CD14-positive monocyte (primary cell): ENCODE results near the gene RAI2. TPM values are rescaled to one million over a fixed set of nuclear protein-coding genes. Genes with fewer than 3 reads are reported as not detected.

ENCODE experiments used
- DNase-seq, 3 donors: peaks; one replicate each; pipeline ENCODE4 v3.0.0-alpha.2; 2011 to 2022
- H2AFZ ChIP-seq: 2 replicates; pipeline ENCODE4 v1.6.0; 2012; ENCODE audit warnings: mild to moderate bottlenecking, low read depth, low read length, inconsistent platforms; ENCODE audit not compliant: insufficient read depth, poor library complexity, severe bottlenecking
- H3K27ac ChIP-seq, 2 donors: 1 replicate in 1 of 2; 2 replicates in 1 of 2; pipeline ENCODE4 v1.5.1; 2012 to 2013; ENCODE audit warnings: low read length in 2 of 2, control low read depth in 1 of 2, inconsistent platforms in 1 of 2, low read depth in 1 of 2, mild to moderate bottlenecking in 1 of 2
- H3K27me3 ChIP-seq, 2 donors: one replicate each; pipeline versions ENCODE4 v1.6.0 to v1.6.1; 2011 to 2013; ENCODE audit warnings: low read length in 2 of 2; ENCODE audit not compliant: control insufficient read depth in 2 of 2, insufficient read depth in 2 of 2
- H3K36me3 ChIP-seq, 2 donors: replicated peaks in 1 of 2; 1 replicate in 1 of 2; 2 replicates in 1 of 2; pipeline versions ENCODE4 v1.5.1 to v1.6.1; 2012 to 2013; ENCODE audit warnings: low read length in 2 of 2, control low read depth in 1 of 2, inconsistent platforms in 1 of 2, mild to moderate bottlenecking in 1 of 2; ENCODE audit not compliant: insufficient read depth in 2 of 2, control insufficient read depth in 1 of 2
- H3K4me1 ChIP-seq, 2 donors: 1 replicate in 1 of 2; 2 replicates in 1 of 2; pipeline versions ENCODE4 v1.5.1 to v1.6.1; 2012 to 2013; ENCODE audit warnings: low read length in 2 of 2, control low read depth in 1 of 2, inconsistent platforms in 1 of 2, mild to moderate bottlenecking in 1 of 2, moderate library complexity in 1 of 2; ENCODE audit not compliant: insufficient read depth in 2 of 2, control insufficient read depth in 1 of 2
- H3K4me2 ChIP-seq: replicated peaks from 2 replicates; pipeline ENCODE3; 2012; ENCODE audit warnings: low read length, moderate library complexity, mild to moderate bottlenecking; ENCODE audit not compliant: poor library complexity, severe bottlenecking; ENCODE audit errors: extremely low read depth
- H3K4me3 ChIP-seq, 3 experiments: fragments of 200-600 bp in 1 of 3; sonication (generic) in 1 of 3; replicated peaks in 1 of 3; 1 replicate in 2 of 3; 2 replicates in 1 of 3; pipeline ENCODE4 v1.5.1; 2011 to 2013; ENCODE audit warnings: low read length in 3 of 3, mild to moderate bottlenecking in 3 of 3, control low read depth in 2 of 3, low read depth in 2 of 3, inconsistent platforms in 1 of 3, moderate library complexity in 1 of 3
- H3K79me2 ChIP-seq: 2 replicates; pipeline ENCODE4 v1.6.0; 2012; ENCODE audit warnings: mild to moderate bottlenecking, control low read depth, inconsistent platforms, low read length, moderate library complexity; ENCODE audit not compliant: insufficient read depth
- H3K9ac ChIP-seq: 2 replicates; pipeline ENCODE4 v1.6.0; 2017; ENCODE audit warnings: low read length, mild to moderate bottlenecking; ENCODE audit not compliant: insufficient read depth, poor library complexity, severe bottlenecking
- H3K9me3 ChIP-seq, 2 donors: replicated peaks in 1 of 2; 1 replicate in 1 of 2; 2 replicates in 1 of 2; pipeline versions ENCODE4 v1.5.1 to v1.6.1; 2012 to 2013; ENCODE audit warnings: low read length in 2 of 2, control low read depth in 1 of 2; ENCODE audit not compliant: control insufficient read depth in 1 of 2, insufficient read depth in 1 of 2
- H4K20me1 ChIP-seq: 2 replicates; pipeline ENCODE4 v1.6.0; 2012; ENCODE audit warnings: mild to moderate bottlenecking, low read length, control low read depth, moderate library complexity; ENCODE audit not compliant: insufficient read depth
- H3K27ac Mint-ChIP-seq, 7 donors: one replicate each; pipeline ENCODE4 v1.8.0; 2020; ENCODE audit warnings: mild to moderate bottlenecking in 7 of 7, mixed read lengths in 7 of 7, moderate library complexity in 6 of 7, inconsistent platforms in 2 of 7
- H3K27me3 Mint-ChIP-seq, 3 donors: one replicate each; pipeline ENCODE4 v1.8.0; 2021 to 2022; ENCODE audit warnings: low read depth in 3 of 3, mild to moderate bottlenecking in 3 of 3, mixed read lengths in 3 of 3, moderate library complexity in 3 of 3, inconsistent platforms in 1 of 3
- H3K36me3 Mint-ChIP-seq, 2 donors: one replicate each; pipeline ENCODE4 v1.8.0; 2020; ENCODE audit warnings: mixed read lengths in 2 of 2, inconsistent platforms in 1 of 2, mild to moderate bottlenecking in 1 of 2
- H3K4me1 Mint-ChIP-seq: one replicate; pipeline ENCODE4 v1.8.0; 2020; ENCODE audit warnings: mild to moderate bottlenecking, mixed read lengths
- H3K4me3 Mint-ChIP-seq, 2 donors: one replicate each; pipeline ENCODE4 v1.8.0; 2020; ENCODE audit warnings: mild to moderate bottlenecking in 2 of 2, mixed read lengths in 2 of 2, moderate library complexity in 1 of 2
- H3K9me3 Mint-ChIP-seq, 7 donors: one replicate each; pipeline ENCODE4 v1.8.0; 2020 to 2022; ENCODE audit warnings: mixed read lengths in 7 of 7, mild to moderate bottlenecking in 6 of 7, moderate library complexity in 6 of 7, inconsistent platforms in 2 of 7
- CTCF ChIP-seq: fragments of 200-600 bp; IDR thresholded peaks from one replicate; pipeline ENCODE4 v1.8.0; 2022; ENCODE audit warnings: antibody characterized with exemption, mild to moderate bottlenecking
- WGBS: methylation state at CpG from one replicate; pipeline ENCODE4 v1.1.5; 2013; ENCODE audit warnings: missing lambda C conversion rate; ENCODE audit not compliant: insufficient coverage; 5-methylcytosine and 5-hydroxymethylcytosine counted together
- intact Hi-C, 2 donors: fragments of 100-400 bp; cut with micrococcal nuclease; formaldehyde crosslinking; loops; one replicate each; pipeline versions ENCODE4 v1.15.0 to v1.15.1; 2023
- polyA plus RNA-seq, 3 donors: library from polyadenylated mRNA; depleted of rRNA in 1 of 3; unstranded in 2 of 3; stranded (reverse) in 1 of 3; fragments of 300-500 nt in 2 of 3; fragments of >200 nt in 1 of 3; fragmentation: Illumina TruSeq in 2 of 3; gene quantifications; 1 replicate in 2 of 3; 2 replicates in 1 of 3; pipeline ENCODE4 v1.2.3, GENCODE V29; 2012 to 2021

The RAI2 gene
- polyA plus RNA-seq, 3 donors = not detected

- H4K20me1 ChIP-seq = no peaks in the 10 kb centered on the region
- intact Hi-C loops = no loop called here
- TF ChIP-seq CTCF = no peak
- H3K4me3 Mint-ChIP-seq = peak overlapping the region; percentile 34 to 72
- WGBS = 0% methylated on average over 7 of the region's 23 CpGs
- H3K36me3 ChIP-seq = no peaks in the 10 kb centered on the region
- H3K4me1 ChIP-seq = no peaks in the 10 kb centered on the region
- H3K9me3 ChIP-seq = peaks cover 0 to 4% of the 10 kb centered on the region in 2 donors
- no peak overlapping the region for H3K9ac ChIP-seq
- no peak overlapping the region for H3K4me3 ChIP-seq
- no peak overlapping the region for H3K27ac ChIP-seq
- H3K27me3 Mint-ChIP-seq = peaks cover 56 to 76% (median 67%) of the 10 kb centered on the region in 3 donors
- H2AFZ ChIP-seq = no peak overlapping the region
- no peaks in the 10 kb centered on the region for H3K4me1 Mint-ChIP-seq
- peaks cover 0 to 8% (median 5%) of the 10 kb centered on the region in 7 donors for H3K9me3 Mint-ChIP-seq
- no peak for DNase-seq
- H3K27ac Mint-ChIP-seq = no peak overlapping the region
- H3K27me3 ChIP-seq = peaks cover 43 to 56% of the 10 kb centered on the region in 2 donors
- no peak overlapping the region for H3K4me2 ChIP-seq
- H3K36me3 Mint-ChIP-seq = no peaks in the 10 kb centered on the region
- H3K79me2 ChIP-seq = no peaks in the 10 kb centered on the region
Measured at GRCh38 chrX:17859609-17860178, 1.4 kb downstream of the RAI2 start.

- H3K27ac ChIP-seq = no peak overlapping the region
- Mint-ChIP-seq H3K4me1 (no peaks in the 10 kb centered on the region), H3K9me3 (peaks cover 0 to 6% (median 0%) of the 10 kb centered on the region in 7 donors), H3K36me3 (no peaks in the 10 kb centered on the region), H3K27me3 (peaks cover 24 to 51% (median 41%) of the 10 kb centered on the region in 3 donors), H3K4me3 (no peak overlapping the region), H3K27ac (no peak overlapping the region)
- peaks cover 20% of the 10 kb centered on the region in 2 donors for H3K27me3 ChIP-seq
- no peak overlapping the region for H2AFZ ChIP-seq
- H3K4me1 ChIP-seq = no peaks in the 10 kb centered on the region
- H3K4me3 ChIP-seq = no peak overlapping the region
- no peaks in the 10 kb centered on the region for H3K79me2 ChIP-seq
- WGBS = 90% methylated on average over 2 of the region's 6 CpGs
- DNase-seq = no peak
- TF ChIP-seq CTCF = no peak
- no peaks in the 10 kb centered on the region for H4K20me1 ChIP-seq
- intact Hi-C loops = no loop called here
- H3K36me3 ChIP-seq = no peaks in the 10 kb centered on the region
- H3K4me2 ChIP-seq = no peak overlapping the region
- H3K9me3 ChIP-seq = no peaks in the 10 kb centered on the region
- no peak overlapping the region for H3K9ac ChIP-seq
Measured at GRCh38 chrX:17854531-17854930, 6.6 kb downstream of the RAI2 start.
